GM10248 (cell line): ENCODE data around the gene SLC36A1.

ENCODE experiments used
- CTCF ChIA-PET: fragments of 300-600 bp; sonication (Branson Sonifier 250); formaldehyde crosslinking; extraction: SDS; loops from one replicate; lab custom pipeline; 2021; ENCODE audit warnings: antibody characterized with exemption; lab: Yijun Ruan, JAX
- POLR2A ChIA-PET: fragments of 350-650 bp; sonication (Branson Sonifier 250); formaldehyde crosslinking; extraction: SDS; loops from one replicate; lab custom pipeline; 2020; ENCODE audit warnings: antibody characterized with exemption; lab: Yijun Ruan, JAX
- DNase-seq: peaks from one replicate; pipeline ENCODE4 v3.0.0; 2012; ENCODE audit errors: extremely low spot score
- CTCF ChIP-seq: IDR thresholded peaks from 2 replicates; pipeline ENCODE4 v1.5.1; 2012; ENCODE audit warnings: mild to moderate bottlenecking, low read depth; ENCODE audit errors: extremely low read depth, missing control alignments, control extremely low read depth

SLC36A1 gene

GRCh38 chr5:151490627-151491026 lies 43.2 kb downstream of the SLC36A1 start:
- DNase-seq = no peak
- no peak for TF ChIP-seq CTCF
- ChIA-PET CTCF (interaction anchor here (0.9 to 1.8 kb wide), 9 partner anchors 11 to 168 kb away, joined by 3 to 7 read pairs (median 4); partner anchors contain the start of gene SLC36A1), POLR2A (no interaction called here)

DNA sequence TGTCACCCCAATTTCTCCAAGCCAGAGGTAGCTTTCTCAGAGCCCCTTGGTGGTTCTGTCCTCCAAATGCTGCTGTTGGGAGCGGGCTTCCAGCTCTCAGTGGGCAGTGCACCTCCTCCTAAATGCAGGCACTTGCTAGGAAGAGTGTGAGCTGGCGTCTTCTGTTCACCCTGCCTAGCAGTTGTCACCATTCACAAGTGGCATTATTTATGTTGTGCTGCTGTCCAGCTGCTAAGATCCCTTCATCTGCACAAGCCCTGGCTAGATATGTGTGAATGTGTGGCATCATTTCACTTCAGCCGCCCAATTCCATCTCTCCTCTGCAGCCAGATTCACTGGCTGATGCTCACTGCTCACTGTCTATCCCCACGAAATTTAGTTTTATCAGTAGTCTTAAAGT lies 43.7 kb downstream of the SLC36A1 start:
- POLR2A ChIA-PET = no interaction called here
- TF ChIP-seq CTCF = no peak
- no peak for DNase-seq
- CTCF ChIA-PET = interaction anchor here (1.0 to 1.8 kb wide), 8 partner anchors 10 to 167 kb away, joined by 3 to 7 read pairs (median 4); partner anchors contain the start of gene SLC36A1

DNA sequence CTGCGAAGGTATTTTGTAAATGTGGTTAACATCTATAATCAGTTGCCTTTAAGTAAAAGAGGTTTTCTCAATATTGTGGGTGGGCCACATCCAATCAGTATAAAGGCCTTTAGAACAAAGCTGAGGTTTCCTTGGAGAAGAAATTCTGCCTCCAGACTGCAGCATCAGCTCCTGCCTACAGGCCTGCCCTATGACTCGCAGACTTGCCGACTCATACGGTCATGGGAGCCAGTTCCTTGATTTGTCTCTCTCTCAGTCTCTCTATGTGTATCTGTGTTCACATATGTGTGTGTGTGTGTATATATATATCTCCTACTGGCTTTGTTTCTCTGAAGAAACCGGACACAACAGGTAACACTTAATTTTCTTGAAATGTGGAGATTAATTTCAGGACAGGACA lies 45.3 kb downstream of the SLC36A1 start:
- DNase-seq = no peak
- POLR2A ChIA-PET = no interaction called here
- TF ChIP-seq CTCF = no peak
- CTCF ChIA-PET = interaction anchor here (1.2 to 1.3 kb wide), 3 partner anchors 45 to 159 kb away, joined by 3 to 4 read pairs (median 3); partner anchors contain the start of gene SLC36A1

DNA sequence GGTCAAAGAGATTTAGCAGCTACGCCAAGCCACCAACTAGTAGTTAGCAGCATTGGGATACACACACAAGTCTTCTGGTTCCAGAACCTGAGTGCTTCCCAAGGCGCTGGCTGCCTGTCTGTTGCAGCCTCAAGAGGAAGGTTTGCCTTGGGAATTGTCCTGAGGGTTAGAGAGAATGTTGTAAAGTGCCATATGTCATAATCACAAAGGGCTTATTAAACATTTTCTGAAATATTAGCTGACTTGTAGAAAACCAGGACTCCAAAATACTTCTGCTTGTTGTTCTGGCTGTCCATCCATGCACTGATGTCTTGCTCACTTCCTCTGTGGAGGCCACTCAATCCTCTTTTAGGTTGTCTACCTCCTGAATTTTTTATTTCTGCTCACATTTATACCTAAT lies 46.3 kb downstream of the SLC36A1 start:
- ChIA-PET POLR2A (no interaction called here), CTCF (no interaction called here)
- no peak for DNase-seq
- TF ChIP-seq CTCF = no peak

GRCh38 chr5:151495320-151495719 lies 47.9 kb downstream of the SLC36A1 start:
- ChIA-PET POLR2A (no interaction called here), CTCF (interaction anchor here (1.9 kb wide), 1 partner anchor 48 kb away, joined by 6 read pairs; the partner anchor contains the start of gene SLC36A1)
- no peak for TF ChIP-seq CTCF
- no peak for DNase-seq

DNA sequence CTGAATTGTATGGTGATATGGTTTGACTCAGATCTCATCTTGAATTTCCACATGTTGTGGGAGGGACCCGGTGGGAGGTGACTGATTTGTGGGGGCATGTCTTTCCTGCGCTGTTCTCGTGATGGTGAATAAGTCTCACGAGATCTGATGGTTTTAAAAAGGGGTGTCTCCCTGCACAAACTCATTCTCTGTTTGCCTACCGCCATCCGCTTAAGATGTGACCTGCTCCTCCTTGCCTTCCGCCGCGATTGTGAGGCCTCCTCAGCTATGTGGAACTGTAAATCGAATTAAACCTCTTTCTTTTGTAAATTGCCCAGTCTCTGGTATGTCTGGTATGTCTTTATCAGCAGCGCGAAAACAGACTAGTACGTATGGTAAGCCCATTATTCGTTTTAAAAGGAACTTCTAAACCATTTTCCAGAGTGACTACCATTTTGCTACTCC lies 48.7 kb downstream of the SLC36A1 start:
- no peak for TF ChIP-seq CTCF
- ChIA-PET CTCF (interaction anchor here (1.9 kb wide), 1 partner anchor 49 kb away, joined by 6 read pairs; the partner anchor contains the start of gene SLC36A1), POLR2A (no interaction called here)
- no peak for DNase-seq
